ENCODE measurements around the gene CD84. TPM values are rescaled to one million over a fixed set of nuclear protein-coding genes. Genes with fewer than 3 reads are reported as not detected.
"Not testable (repeated sequence)": the region's sequence is repeated elsewhere in the genome, so short reads cannot be mapped to it uniquely, and the experiment has no call there.

Gene CD84
- total RNA-seq, 2 experiments from 2014 or later: 32.7 to 36.9 TPM

DNA sequence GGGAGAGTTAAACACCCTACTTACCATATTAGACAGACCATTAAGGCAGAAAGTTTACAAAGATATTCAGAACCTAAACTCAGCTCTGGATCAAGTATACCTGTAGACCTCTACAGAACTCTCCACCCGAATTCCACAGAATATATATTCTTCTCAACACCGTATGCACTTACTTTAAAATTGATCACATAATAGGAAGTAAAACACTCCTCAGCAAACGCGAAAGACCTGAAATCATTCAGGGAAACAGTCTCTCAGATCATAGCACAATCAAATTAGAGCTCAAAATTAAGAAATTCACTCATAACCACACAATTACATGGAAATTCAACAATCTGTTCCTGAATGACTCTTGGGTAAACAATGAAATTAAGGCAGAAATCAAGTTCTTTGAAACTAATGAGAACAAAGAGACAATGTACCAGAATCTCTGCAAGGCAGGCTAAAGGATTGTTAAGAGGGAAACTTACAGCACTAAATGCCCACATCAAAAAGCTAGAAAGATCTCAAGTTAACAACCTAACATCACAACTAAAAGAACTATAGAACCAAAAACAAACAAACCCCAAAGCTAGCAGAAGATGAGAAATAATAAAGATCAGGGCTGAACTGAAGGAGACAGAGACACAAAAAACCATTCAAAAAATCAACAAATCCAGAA lies 19.1 kb downstream of the CD84 start:
- peak in 2 of 14 experiments; percentile 53 to 57 for DNase-seq
- CTCF ChIA-PET: interaction anchor here (0.9 to 1.9 kb wide), 4 partner anchors 20 to 47 kb away, joined by 4 to 6 read pairs (median 4); partner anchors contain the start of gene CD84

DNA sequence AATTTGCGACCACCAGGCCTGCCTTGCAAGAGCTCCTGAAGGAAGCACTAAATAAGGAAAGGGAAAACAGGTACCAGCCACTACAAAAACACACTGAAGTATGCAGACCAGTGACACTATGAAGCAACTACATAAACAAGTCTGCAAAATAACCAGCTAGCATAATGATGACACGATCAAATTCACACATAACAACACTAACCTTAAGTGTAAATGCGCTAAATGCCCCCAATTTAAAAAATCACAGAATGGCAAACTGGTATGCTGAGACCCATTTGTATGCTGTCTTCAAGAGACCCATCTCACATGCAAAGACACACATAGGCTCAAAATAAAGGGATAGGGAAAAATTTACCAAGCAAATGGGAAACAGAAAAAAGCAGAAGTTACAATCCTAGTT lies 19.9 kb downstream of the CD84 start:
- peaks cover 28% of the 10 kb centered on the region for H3K4me1 ChIP-seq (ENCODE audit: insufficient read depth, low read length)
- H3K4me3 ChIP-seq (ENCODE audit: low read length): peak overlapping the region; percentile 24
- H3K9me3 Mint-ChIP-seq; H3K27me3 Mint-ChIP-seq; H3K9me3 ChIP-seq (ENCODE audit: control insufficient read depth in 1 of 2, insufficient read depth in 1 of 2, low read length in 2 of 2); DNase-seq; intact Hi-C loops (cut with DNase I, micrococcal nuclease); H3K27me3 ChIP-seq (ENCODE audit: control insufficient read depth in 1 of 2, insufficient read depth in 2 of 2, low read length in 2 of 2); ATAC-seq (ENCODE audit: poor library complexity): not testable (repeated sequence)
- peaks cover 73% of the 10 kb centered on the region for H3K36me3 Mint-ChIP-seq (ENCODE audit: low read depth)
- H3K4me3 Mint-ChIP-seq: peak overlapping the region; percentile 70
- H3K36me3 ChIP-seq (ENCODE audit: insufficient read depth, low read length): peaks cover 15% of the 10 kb centered on the region
- CTCF ChIA-PET: interaction anchor here (0.9 to 1.9 kb wide), 4 partner anchors 20 to 47 kb away, joined by 4 to 6 read pairs (median 6); partner anchors contain the start of gene CD84
- peak overlapping the region in 1 of 2 donors; percentile 77 for H3K27ac ChIP-seq (ENCODE audit: low read depth in 1 of 2, low read length in 2 of 2)
- peak overlapping the region; percentile 83 for H3K27ac Mint-ChIP-seq
- POLR2A ChIA-PET: interaction anchor here (1.5 to 12.1 kb wide), 3 partner anchors 9 to 19 kb away, joined by 4 to 189 read pairs (median 12); partner anchors contain the start of gene CD84
- H3K4me1 Mint-ChIP-seq (ENCODE audit: low read depth): peaks cover 68% of the 10 kb centered on the region

More for the DNA sequence above, 19.1 kb downstream of the CD84 start:
- Histone ChIP-seq H3K36me3 (ENCODE audit: insufficient read depth, low read length) (peaks cover 20% of the 10 kb centered on the region), H3K9me3 (ENCODE audit: control insufficient read depth in 1 of 2, insufficient read depth in 1 of 2, low read length in 2 of 2) (no peaks in the 10 kb centered on the region), H3K27ac (ENCODE audit: low read depth in 1 of 2, low read length in 2 of 2) (peak overlapping the region; percentile 33 to 77), H3K27me3 (ENCODE audit: control insufficient read depth in 1 of 2, insufficient read depth in 2 of 2, low read length in 2 of 2) (no peaks in the 10 kb centered on the region), H3K4me3 (ENCODE audit: low read length) (peak overlapping the region; percentile 24), H3K4me1 (ENCODE audit: insufficient read depth, low read length) (peaks cover 29% of the 10 kb centered on the region)
- no peak for TF ChIP-seq CTCF (IDR thresholded peaks at IDR 0.05)
- POLR2A ChIA-PET: interaction anchor here (0.6 to 12.1 kb wide), 8 partner anchors 8 to 61 kb away, joined by 3 to 189 read pairs (median 4); partner anchors contain the start of genes CD84 and SLAMF6
- intact Hi-C loops (cut with DNase I, micrococcal nuclease): loop anchor here in 1 of 2 experiments (2.0 kb wide), 1 partner anchor 17 kb away; no protein-coding TSS in a partner anchor
- Mint-ChIP-seq H3K4me3 (peak overlapping the region; percentile 70), H3K4me1 (ENCODE audit: low read depth) (peaks cover 76% of the 10 kb centered on the region), H3K27me3 (no peaks in the 10 kb centered on the region), H3K9me3 (peaks cover 2% of the 10 kb centered on the region), H3K27ac (peak overlapping the region; percentile 83), H3K36me3 (ENCODE audit: low read depth) (peaks cover 80% of the 10 kb centered on the region)
- ATAC-seq (ENCODE audit: poor library complexity): peak; percentile 51

DNA sequence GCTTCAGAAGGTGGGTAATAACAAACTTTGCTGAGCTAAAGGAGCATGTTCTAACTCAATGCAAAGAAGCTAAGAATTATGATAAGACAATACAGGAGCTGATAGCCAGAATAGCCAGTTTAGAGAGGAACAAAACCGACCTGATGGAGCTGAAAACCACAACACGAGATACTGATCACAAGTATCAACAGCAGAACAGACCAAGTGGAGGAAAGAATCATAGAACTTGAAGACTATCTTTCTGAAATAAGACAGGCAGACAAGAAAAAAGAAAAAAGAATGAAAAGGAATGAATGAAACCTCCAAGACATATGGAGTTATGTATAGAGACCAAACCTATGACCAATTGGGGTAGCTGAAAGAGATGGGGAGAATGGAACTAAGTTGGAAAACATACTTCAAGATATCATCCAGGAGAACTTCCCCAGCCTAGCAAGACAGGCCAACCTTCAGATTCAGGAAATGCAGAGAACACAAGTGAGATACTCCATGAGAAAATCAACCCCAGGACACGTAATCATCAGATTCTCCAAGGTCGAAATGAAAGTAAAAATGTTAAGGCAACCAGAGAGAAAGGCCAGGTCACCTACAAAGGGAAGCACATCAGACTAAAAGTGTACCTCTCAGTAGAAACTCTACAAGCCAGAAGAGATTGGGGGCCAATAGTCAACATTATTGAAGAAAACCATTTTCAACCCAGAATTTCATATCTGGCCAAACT lies 20.5 kb downstream of the CD84 start:
- Mint-ChIP-seq H3K36me3 (ENCODE audit: low read depth) (peaks cover 74% of the 10 kb centered on the region), H3K27me3 (no peaks in the 10 kb centered on the region), H3K9me3 (peaks cover 2% of the 10 kb centered on the region), H3K4me1 (ENCODE audit: low read depth) (peaks cover 67% of the 10 kb centered on the region), H3K27ac (peak overlapping the region; percentile 83), H3K4me3 (peak overlapping the region; percentile 70)
- CTCF ChIA-PET: interaction anchor here (0.9 to 2.8 kb wide), 6 partner anchors 9 to 48 kb away, joined by 4 to 9 read pairs (median 6); no protein-coding TSS in a partner anchor
- ATAC-seq (ENCODE audit: poor library complexity): no peak
- H3K9me3 ChIP-seq (ENCODE audit: control insufficient read depth in 1 of 2, insufficient read depth in 1 of 2, low read length in 2 of 2): no peaks in the 10 kb centered on the region
- DNase-seq: peak in 1 of 14 experiments; percentile 74
- H3K36me3 ChIP-seq (ENCODE audit: insufficient read depth, low read length): peaks cover 11% of the 10 kb centered on the region
- intact Hi-C loops (cut with DNase I, micrococcal nuclease): no loop called here
- TF ChIP-seq CTCF (IDR thresholded peaks at IDR 0.05): no peak
- POLR2A ChIA-PET: interaction anchor here (1.1 to 12.1 kb wide), 4 partner anchors 9 to 18 kb away, joined by 3 to 189 read pairs (median 8); partner anchors contain the start of gene CD84
- peak overlapping the region; percentile 10 to 55 for H3K27ac ChIP-seq (ENCODE audit: low read depth in 1 of 2, low read length in 2 of 2)
- peaks cover 26% of the 10 kb centered on the region for H3K4me1 ChIP-seq (ENCODE audit: insufficient read depth, low read length)
- no peaks in the 10 kb centered on the region for H3K27me3 ChIP-seq (ENCODE audit: control insufficient read depth in 1 of 2, insufficient read depth in 2 of 2, low read length in 2 of 2)
- peak overlapping the region; percentile 24 for H3K4me3 ChIP-seq (ENCODE audit: low read length)
